Keratinocyte (primary cell): Measurements from ENCODE around the gene POTEI.
"Not testable (repeated sequence)": the region's sequence is repeated elsewhere in the genome, so short reads cannot be mapped to it uniquely, and the experiment has no call there.

ENCODE experiments used
- EZH2 ChIP-seq: IDR thresholded peaks from one replicate; pipeline ENCODE4 v1.6.1; 2012; ENCODE audit warnings: inconsistent platforms, mild to moderate bottlenecking, low read length, moderate library complexity
- TF ChIP-seq, protein P1 (sequence below), 3 experiments: IDR thresholded peaks in 1 of 3; conservative IDR thresholded peaks in 1 of 3; optimal IDR thresholded peaks in 1 of 3; 2 replicates in 2 of 3; 3 replicates in 1 of 3; pipeline versions ENCODE3 to v1.5.1; 2011; ENCODE audit warnings: low read length in 3 of 3, mild to moderate bottlenecking in 3 of 3, moderate library complexity in 2 of 3, control low read depth in 1 of 3, inconsistent platforms in 1 of 3; ENCODE audit not compliant: insufficient read depth in 2 of 3; ENCODE audit errors: extremely low read depth in 1 of 3

GRCh38 chr2:130491073-130491472, 18.1 kb downstream of the POTEI start:
- TF ChIP-seq EZH2 = not testable (repeated sequence)
- TF ChIP-seq, protein P1, sequence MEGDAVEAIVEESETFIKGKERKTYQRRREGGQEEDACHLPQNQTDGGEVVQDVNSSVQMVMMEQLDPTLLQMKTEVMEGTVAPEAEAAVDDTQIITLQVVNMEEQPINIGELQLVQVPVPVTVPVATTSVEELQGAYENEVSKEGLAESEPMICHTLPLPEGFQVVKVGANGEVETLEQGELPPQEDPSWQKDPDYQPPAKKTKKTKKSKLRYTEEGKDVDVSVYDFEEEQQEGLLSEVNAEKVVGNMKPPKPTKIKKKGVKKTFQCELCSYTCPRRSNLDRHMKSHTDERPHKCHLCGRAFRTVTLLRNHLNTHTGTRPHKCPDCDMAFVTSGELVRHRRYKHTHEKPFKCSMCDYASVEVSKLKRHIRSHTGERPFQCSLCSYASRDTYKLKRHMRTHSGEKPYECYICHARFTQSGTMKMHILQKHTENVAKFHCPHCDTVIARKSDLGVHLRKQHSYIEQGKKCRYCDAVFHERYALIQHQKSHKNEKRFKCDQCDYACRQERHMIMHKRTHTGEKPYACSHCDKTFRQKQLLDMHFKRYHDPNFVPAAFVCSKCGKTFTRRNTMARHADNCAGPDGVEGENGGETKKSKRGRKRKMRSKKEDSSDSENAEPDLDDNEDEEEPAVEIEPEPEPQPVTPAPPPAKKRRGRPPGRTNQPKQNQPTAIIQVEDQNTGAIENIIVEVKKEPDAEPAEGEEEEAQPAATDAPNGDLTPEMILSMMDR (optimal IDR thresholded peaks at IDR 0.05 in 1 of 3, IDR thresholded peaks at IDR 0.05 in 1 of 3, conservative IDR thresholded peaks at IDR 0.05 in 1 of 3; ENCODE audit: extremely low read depth in 1 of 3, insufficient read depth in 2 of 3, low read length in 3 of 3) = not testable (repeated sequence)
